Parathyroid adenoma (tissue), 2 donors: ENCODE measurements around the gene CMYA5.

Experiments
- H2AFZ ChIP-seq: fragments of 300-600 bp; sonication (generic); one replicate; pipeline ENCODE4 v1.7.0; 2017; ENCODE audit warnings: antibody characterized with exemption, mild to moderate bottlenecking
- H3K27ac ChIP-seq: fragments of 300-600 bp; sonication (generic); one replicate; pipeline ENCODE4 v1.7.0; 2017
- H3K27me3 ChIP-seq: fragments of 300-600 bp; sonication (generic); one replicate; pipeline ENCODE4 v1.7.0; 2017; ENCODE audit warnings: low read length; ENCODE audit not compliant: control insufficient read depth, insufficient read depth
- H3K36me3 ChIP-seq: fragments of 300-600 bp; sonication (generic); one replicate; pipeline ENCODE4 v1.7.0; 2017; ENCODE audit warnings: low read length; ENCODE audit not compliant: control insufficient read depth, insufficient read depth
- H3K4me1 ChIP-seq: fragments of 300-600 bp; sonication (generic); one replicate; pipeline ENCODE4 v1.7.0; 2017; ENCODE audit warnings: control low read depth
- H3K4me2 ChIP-seq: fragments of 300-600 bp; sonication (generic); one replicate; pipeline ENCODE4 v1.7.0; 2017; ENCODE audit warnings: low read length
- H3K4me3 ChIP-seq: fragments of 300-600 bp; sonication (generic); one replicate; pipeline ENCODE4 v1.7.0; 2017; ENCODE audit warnings: low read depth, low read length
- H3K79me2 ChIP-seq: fragments of 300-600 bp; sonication (generic); one replicate; pipeline ENCODE4 v1.7.0; 2017; ENCODE audit warnings: control low read depth
- H3K9ac ChIP-seq: fragments of 300-600 bp; sonication (generic); one replicate; pipeline ENCODE4 v1.7.0; 2017; ENCODE audit warnings: mild to moderate bottlenecking
- H3K9me3 ChIP-seq: fragments of 300-600 bp; sonication (generic); one replicate; pipeline ENCODE4 v1.7.0; 2017; ENCODE audit warnings: low read length; ENCODE audit not compliant: control insufficient read depth
- CTCF ChIP-seq: fragments of 300-600 bp; sonication (generic); IDR thresholded peaks from one replicate; pipeline ENCODE4 v1.7.0; 2017; ENCODE audit warnings: antibody characterized with exemption, mild to moderate bottlenecking
- donor health status: primary hyperparathyroidism.

The CMYA5 gene

GRCh38 chr5:79689541-79690466 is at the start of gene CMYA5:
TSS of gene CMYA5 (plus strand) at chr5:79689836. CDS start at chr5:79689908, 72 bp downstream.
- no peaks in the 10 kb centered on the region for H3K27me3 ChIP-seq
- H3K36me3 ChIP-seq = no peaks in the 10 kb centered on the region
- no peaks in the 10 kb centered on the region for H3K9me3 ChIP-seq
- H3K9ac ChIP-seq = peak within 1 kb of the TSS; percentile 49
- H3K4me2 ChIP-seq = no peak within 1 kb of the TSS
- peaks cover 36% of the 10 kb centered on the region for H3K4me1 ChIP-seq
- TF ChIP-seq CTCF = no peak
- H3K79me2 ChIP-seq = no peaks in the 10 kb centered on the region
- H3K4me3 ChIP-seq = no peak within 1 kb of the TSS
- peak within 1 kb of the TSS; percentile 91 for H2AFZ ChIP-seq
- H3K27ac ChIP-seq = peak within 1 kb of the TSS; percentile 71

GRCh38 chr5:79640571-79641055 is 49.0 kb upstream of the CMYA5 start:
- Histone ChIP-seq H3K9me3 (no peaks in the 10 kb centered on the region), H2AFZ (no peak overlapping the region), H3K4me1 (no peaks in the 10 kb centered on the region), H3K27ac (no peak overlapping the region), H3K9ac (no peak overlapping the region), H3K4me3 (no peak overlapping the region), H3K36me3 (no peaks in the 10 kb centered on the region), H3K4me2 (no peak overlapping the region), H3K79me2 (peaks cover 9% of the 10 kb centered on the region), H3K27me3 (no peaks in the 10 kb centered on the region)
- no peak for TF ChIP-seq CTCF

- no peak overlapping the region for H3K4me3 ChIP-seq
- no peak for TF ChIP-seq CTCF
- no peaks in the 10 kb centered on the region for H3K36me3 ChIP-seq
- no peak overlapping the region for H2AFZ ChIP-seq
- H3K9ac ChIP-seq = no peak overlapping the region
- H3K27ac ChIP-seq = no peak overlapping the region
- H3K4me2 ChIP-seq = no peak overlapping the region
- no peaks in the 10 kb centered on the region for H3K27me3 ChIP-seq
- peaks cover 6% of the 10 kb centered on the region for H3K79me2 ChIP-seq
- no peaks in the 10 kb centered on the region for H3K4me1 ChIP-seq
- H3K9me3 ChIP-seq = no peaks in the 10 kb centered on the region
Measured at GRCh38 chr5:79641414-79641813, 48.2 kb upstream of the CMYA5 start.

- H3K9ac ChIP-seq = no peak overlapping the region
- no peak overlapping the region for H2AFZ ChIP-seq
- TF ChIP-seq CTCF = no peak
- H3K27ac ChIP-seq = no peak overlapping the region
- no peaks in the 10 kb centered on the region for H3K36me3 ChIP-seq
- H3K9me3 ChIP-seq = no peaks in the 10 kb centered on the region
- no peak overlapping the region for H3K4me3 ChIP-seq
- no peak overlapping the region for H3K4me2 ChIP-seq
- H3K4me1 ChIP-seq = no peaks in the 10 kb centered on the region
- H3K79me2 ChIP-seq = peaks cover 6% of the 10 kb centered on the region
- no peaks in the 10 kb centered on the region for H3K27me3 ChIP-seq
Measured at GRCh38 chr5:79642210-79642609, 47.4 kb upstream of the CMYA5 start.
